Measurements from ENCODE around the gene GPS2. TPM values are rescaled to one million over a fixed set of nuclear protein-coding genes. Genes with fewer than 3 reads are reported as not detected.

GPS2 gene, protein sequence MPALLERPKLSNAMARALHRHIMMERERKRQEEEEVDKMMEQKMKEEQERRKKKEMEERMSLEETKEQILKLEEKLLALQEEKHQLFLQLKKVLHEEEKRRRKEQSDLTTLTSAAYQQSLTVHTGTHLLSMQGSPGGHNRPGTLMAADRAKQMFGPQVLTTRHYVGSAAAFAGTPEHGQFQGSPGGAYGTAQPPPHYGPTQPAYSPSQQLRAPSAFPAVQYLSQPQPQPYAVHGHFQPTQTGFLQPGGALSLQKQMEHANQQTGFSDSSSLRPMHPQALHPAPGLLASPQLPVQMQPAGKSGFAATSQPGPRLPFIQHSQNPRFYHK
- total RNA-seq (2022; extraction: Qiagen RNA extraction; ENCODE audit: low read depth), result 86.5 to 109 TPM (median 99.7 TPM) in 5 replicates

DNA sequence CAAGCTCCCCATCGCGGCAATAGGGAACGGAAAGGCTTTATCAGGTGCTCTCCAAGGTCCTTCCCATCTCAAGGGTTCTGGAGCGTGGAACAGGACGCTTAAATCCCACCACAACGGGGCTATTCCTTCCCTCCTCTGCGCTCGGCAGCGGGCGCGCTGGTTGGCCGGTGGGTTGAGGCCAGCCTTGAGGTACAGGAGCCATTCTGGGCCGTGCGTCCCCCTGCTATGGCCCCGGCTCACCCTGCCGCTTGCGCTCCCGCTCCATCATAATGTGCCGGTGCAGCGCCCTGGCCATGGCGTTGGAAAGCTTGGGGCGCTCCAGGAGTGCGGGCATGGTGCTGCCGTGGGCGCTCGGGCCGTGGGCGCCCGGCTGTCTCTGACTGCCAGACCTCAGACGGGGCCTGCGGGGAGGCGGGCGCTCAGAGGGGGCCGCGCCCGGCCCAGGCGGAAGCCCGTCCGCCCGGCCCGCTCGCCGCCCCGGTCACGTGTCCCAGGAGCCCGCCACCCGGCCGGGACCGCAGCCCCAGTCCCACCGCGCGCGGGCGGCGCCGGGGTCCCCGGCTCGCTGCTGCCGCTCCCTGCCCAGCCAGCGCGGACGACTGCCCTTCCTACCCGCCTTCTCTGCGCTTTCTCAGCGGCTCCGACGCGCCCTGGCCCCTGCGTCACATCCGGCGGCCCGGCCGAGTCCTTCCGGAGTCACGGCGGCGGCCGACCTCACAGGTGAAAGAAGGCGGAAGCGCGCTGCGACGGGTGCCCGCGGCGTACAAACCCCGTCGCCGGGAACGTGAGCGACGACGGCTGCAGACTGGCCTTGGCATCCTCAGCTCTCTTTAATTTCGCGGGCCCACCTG is at the start of gene GPS2:
GPS2 (minus strand) TSS at position 642 of the 851 bp plus-strand sequence; CDS start at position 334, 308 bp downstream.

DNA sequence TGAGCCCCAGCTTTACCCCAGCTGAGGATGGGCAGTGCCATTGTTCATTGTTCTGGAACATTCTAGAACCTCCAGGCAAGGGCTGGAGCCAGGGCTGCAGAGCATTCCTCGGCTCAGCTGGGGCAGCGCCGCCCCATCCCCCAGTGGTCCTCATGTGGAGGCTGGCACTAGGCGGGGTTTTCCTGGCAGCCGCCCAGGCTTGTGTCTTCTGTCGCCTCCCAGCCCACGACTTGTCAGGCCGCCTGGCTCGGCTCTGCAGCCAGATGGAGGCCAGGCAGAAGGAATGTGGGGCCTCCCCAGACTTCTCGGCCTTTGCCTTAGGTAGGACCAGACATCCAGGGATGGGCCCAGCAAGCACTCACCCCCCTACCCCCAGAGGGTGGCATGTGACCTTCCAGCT is 39.9 kb upstream of the GPS2 start, which contains the start of gene TMEM95:
TMEM95 (plus strand) TSS at position 104 of the 400 bp plus-strand sequence; CDS start at position 153, 49 bp downstream.

DNA sequence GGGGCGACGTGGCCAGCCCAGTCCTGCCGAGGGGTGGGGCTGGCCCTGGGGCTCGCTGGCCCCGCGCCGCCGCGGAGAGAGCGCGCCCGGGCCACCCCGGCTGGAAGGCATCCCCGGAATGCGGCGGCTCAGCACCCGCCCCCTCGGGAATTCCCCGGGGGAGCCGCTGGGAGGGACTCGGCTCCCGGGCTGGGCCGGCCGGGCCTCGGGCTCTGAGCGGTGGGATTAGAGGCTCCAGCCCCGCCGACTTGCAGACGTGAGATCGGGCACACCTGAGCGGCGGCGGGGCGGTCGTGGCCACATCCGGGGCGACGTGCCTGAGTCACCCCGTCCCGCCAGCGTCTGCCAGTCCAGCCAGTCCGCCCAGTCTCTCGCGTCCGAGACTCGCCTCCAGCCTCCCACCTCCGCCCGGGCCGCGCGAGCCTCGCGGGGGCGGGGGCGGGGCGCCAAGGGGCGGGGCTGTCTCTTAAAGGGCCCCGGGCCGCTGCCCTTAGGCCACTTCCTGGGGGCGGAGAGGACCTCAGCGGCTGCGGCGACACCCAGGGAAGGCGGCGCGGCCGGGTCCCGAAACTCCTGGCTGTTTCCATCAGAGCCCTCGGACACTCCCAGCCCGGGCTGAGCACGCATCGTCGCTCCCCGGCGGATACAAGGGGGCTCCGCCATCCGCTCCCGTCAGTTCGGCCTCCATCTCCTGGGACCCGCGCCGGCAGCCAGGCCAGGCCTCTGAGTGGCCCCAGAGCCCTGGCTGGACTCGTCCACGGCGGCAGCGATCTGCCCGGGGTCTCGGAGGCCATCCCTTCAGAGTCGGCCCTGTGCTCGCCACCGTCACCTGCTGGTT is 36.7 kb upstream of the GPS2 start, which contains the start of gene KCTD11:
KCTD11 (plus strand) TSS at position 498 of the 838 bp plus-strand sequence.

DNA sequence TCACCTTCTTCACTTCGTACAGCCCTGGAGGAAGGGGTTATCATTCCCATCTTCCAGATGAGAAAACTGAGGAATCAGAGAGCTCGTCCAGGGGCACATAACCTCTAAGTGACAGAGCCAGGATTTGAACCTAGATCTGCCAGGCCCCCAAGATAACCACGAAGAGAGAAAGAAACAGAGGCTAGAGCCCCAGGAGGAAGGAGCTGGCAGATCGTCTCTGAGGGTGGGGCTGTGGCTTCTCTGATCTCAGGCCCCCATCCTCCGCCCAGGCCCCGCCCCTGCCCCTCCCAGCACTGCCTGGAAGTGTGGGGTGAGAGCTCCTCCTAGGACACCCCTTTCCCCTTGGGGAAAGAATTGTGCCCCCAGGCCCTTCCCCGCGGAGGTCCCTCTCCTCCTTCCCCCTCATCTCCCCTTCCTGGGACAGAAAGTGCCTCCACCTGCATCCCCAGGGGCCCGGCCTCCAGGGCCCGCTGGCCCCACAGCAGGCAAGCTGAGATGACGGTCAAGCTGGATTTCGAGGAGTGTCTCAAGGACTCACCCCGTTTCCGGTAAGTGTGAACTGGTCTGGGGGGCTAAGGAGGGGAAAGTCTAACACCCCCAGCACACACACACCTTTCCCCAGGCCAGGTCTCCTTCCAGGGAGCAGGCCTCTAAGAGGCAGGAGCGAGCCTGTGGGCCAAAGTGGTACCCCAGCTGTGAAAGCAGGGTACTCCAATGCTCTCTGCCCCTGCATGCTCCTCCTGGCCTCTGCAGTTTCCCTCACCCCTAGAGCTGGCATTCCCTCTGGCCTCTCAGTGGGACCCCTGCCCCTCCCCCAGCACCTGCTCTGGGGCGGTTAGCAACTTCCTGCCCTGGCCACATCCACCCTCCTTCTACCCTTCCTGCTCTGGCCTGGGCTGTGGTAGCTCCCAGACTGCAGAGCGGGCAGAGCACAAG is 21.3 kb upstream of the GPS2 start, which contains the start of gene ACAP1:
ACAP1 (plus strand) TSS at position 290 of the 936 bp plus-strand sequence; CDS start at position 496, 206 bp downstream.

DNA sequence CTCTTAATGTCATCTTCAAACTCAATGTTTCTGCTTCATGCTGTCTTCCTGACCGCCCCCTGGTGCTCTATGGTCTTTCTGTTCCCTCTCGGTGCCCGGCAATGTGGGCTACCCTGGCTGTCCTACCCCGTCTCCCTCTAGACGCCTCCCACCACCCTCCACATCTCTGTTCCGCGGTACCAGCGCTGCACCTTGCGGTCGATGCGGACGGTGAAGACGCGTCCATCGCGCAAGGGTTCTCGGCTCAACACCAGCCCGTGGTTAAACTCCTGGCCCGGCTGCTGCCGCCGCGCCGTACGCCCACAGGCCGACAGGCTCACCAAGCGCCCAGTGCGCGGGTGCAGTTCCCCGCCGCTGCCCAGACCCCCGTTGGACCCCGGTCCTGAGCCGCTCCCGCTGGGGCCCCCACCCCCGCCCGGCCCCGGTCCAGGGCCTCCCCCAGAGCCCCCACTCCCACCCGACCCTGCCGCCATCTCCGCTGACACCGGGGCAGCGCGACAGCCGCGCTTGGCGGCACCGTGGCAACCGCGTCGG is 13.7 kb upstream of the GPS2 start, which contains the start of gene NEURL4:
NEURL4 (minus strand) TSS at position 496 of the 534 bp plus-strand sequence; CDS start at position 473, 23 bp downstream.

DNA sequence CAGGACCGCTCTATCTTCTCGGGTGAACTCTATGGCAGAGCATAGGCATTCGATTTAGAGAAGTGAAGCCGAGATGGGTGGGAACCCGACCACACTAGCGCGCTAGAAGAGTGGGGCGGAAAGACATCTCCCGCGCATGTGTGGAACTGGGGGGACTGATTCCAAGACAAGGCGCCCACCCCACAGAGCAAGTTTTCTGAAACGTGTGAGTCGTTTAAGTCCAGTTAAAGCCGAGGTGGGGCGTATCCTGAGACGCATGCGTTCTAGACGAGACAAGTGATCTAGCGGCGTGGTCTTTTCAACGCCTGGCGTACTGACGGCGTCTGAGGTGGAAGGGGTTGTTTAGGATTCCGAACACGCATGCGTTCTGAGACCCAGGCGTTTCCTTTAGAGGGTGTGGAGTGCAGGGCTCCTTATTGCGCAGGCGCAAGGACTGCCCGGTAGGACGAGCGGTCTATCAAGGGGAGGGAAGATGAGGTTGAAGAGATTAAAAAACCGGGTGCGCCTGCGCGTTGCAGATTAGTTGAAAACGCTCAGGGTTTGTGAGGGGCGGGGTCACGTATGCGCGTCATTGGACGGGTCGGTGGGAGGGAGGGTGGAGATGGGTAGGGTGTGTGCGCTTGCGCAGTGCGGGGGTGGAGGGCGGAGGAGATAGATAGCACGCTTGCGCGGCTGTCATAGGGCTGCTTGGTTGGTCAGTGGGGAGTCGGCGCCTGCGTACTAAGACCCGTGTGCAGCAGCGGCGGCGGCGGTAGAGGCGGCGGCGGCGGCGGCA is 8.1 kb downstream of the GPS2 start, which contains the start of gene EIF5A:
EIF5A (plus strand) TSS at position 718 of the 775 bp plus-strand sequence. CDS start 2,008 bp downstream, outside the sequence.

DNA sequence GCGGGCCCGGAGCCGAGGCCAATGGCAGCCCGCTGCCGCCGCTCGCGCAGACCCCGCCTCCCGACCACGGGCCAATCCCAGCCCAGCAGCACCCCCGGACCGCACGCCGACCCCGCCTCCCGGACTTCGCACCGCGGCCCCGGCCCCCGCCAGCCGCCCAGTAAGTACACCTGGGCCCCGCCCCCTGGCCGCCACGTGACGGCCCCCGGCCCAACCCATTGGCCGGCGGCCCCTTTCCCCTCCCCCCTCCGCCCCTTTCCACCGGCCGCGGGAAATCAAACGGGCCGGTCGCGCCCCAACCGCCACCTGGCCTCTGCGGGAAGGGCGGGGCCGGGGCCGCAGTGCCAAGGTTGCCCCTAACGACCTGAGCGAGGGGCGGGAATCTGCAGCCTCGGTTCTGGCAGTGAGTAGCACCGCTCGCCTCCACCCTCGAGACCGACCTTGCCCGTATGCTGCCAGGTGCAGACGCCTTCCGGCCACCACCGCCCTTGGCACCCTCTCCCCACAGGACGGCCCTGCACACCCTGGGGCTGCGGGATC is 20.5 kb downstream of the GPS2 start, which contains the start of gene YBX2:
YBX2 (minus strand) TSS at position 26 of the 540 bp plus-strand sequence. CDS start 139 bp downstream, outside the sequence.

DNA sequence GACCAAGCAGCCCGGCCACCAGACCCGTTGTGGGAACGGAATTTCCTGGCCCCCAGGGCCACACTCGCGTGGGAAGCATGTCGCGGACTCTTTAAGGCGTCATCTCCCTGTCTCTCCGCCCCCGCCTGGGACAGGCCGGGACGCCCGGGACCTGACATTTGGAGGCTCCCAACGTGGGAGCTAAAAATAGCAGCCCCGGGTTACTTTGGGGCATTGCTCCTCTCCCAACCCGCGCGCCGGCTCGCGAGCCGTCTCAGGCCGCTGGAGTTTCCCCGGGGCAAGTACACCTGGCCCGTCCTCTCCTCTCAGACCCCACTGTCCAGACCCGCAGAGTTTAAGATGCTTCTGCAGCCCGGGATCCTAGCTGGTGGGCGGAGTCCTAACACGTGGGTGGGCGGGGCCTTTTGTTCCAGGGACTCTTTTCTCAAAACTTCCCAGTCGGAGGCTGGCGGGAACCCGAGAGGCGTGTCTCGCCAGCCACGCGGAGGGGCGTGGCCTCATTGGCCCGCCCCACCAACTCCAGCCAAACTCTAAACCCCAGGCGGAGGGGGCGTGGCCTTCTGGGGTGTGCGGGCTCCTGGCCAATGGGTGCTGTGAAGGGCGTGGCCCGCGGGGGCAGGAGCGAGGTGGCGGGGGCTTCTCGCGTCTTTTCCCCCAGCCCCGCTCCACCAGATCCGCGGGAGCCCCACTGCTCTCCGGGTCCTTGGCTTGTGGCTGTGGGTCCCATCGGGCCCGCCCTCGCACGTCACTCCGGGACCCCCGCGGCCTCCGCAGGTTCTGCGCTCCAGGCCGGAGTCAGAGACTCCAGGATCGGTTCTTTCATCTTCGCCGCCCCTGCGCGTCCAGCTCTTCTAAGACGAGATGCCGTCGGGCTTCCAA is 33.8 kb downstream of the GPS2 start, which contains the start of gene SLC2A4:
SLC2A4 (plus strand) TSS at position 645 of the 879 bp plus-strand sequence; CDS start at position 862, 217 bp downstream.

Other genes starting within 250 kb of the GPS2 start
- gene CLEC10A, start 235.1 kb downstream of the GPS2 start, total RNA-seq (2022; extraction: Qiagen RNA extraction; ENCODE audit: low read depth), result not detected in 5 replicates
- gene ASGR2, start 200.5 kb downstream of the GPS2 start, total RNA-seq (2022; extraction: Qiagen RNA extraction; ENCODE audit: low read depth), result 0.36 TPM in 1 of 5 replicates, not detected in the others
- 1.0 to 1.5 TPM (median 1.3 TPM) in 5 replicates for gene ASGR1, start 136.0 kb downstream of the GPS2 start, total RNA-seq (2022; extraction: Qiagen RNA extraction; ENCODE audit: low read depth)
- 7.2 to 10.7 TPM (median 8.9 TPM) in 5 replicates for gene DLG4, start 95.5 kb downstream of the GPS2 start, total RNA-seq (2022; extraction: Qiagen RNA extraction; ENCODE audit: low read depth)
- 373 to 531 TPM (median 506 TPM) in 5 replicates for gene ACADVL, start 95.4 kb downstream of the GPS2 start, total RNA-seq (2022; extraction: Qiagen RNA extraction; ENCODE audit: low read depth)
- gene DVL2, start 80.8 kb downstream of the GPS2 start, total RNA-seq (2022; extraction: Qiagen RNA extraction; ENCODE audit: low read depth), result 26.1 to 39.5 TPM (median 37.0 TPM) in 5 replicates
- 82.3 to 110 TPM (median 92.2 TPM) in 5 replicates for gene PHF23, start 75.9 kb downstream of the GPS2 start, total RNA-seq (2022; extraction: Qiagen RNA extraction; ENCODE audit: low read depth)
- 678 to 759 TPM (median 700 TPM) in 5 replicates for gene GABARAP, start 72.9 kb downstream of the GPS2 start, total RNA-seq (2022; extraction: Qiagen RNA extraction; ENCODE audit: low read depth)
- gene CTDNEP1, start 63.6 kb downstream of the GPS2 start, total RNA-seq (2022; extraction: Qiagen RNA extraction; ENCODE audit: low read depth), result 210 to 241 TPM (median 229 TPM) in 5 replicates
- 110 to 138 TPM (median 124 TPM) in 5 replicates for gene ELP5, start 63.1 kb downstream of the GPS2 start, total RNA-seq (2022; extraction: Qiagen RNA extraction; ENCODE audit: low read depth)
- 0.57 to 1.5 TPM (median 0.71 TPM) in 5 replicates for gene CLDN7, start 52.9 kb downstream of the GPS2 start, total RNA-seq (2022; extraction: Qiagen RNA extraction; ENCODE audit: low read depth)
- 0.07 to 0.29 TPM (median 0.17 TPM) in 5 replicates for gene SLC2A4, start 33.6 kb downstream of the GPS2 start, total RNA-seq (2022; extraction: Qiagen RNA extraction; ENCODE audit: low read depth)
- 0.32 to 0.80 TPM (median 0.41 TPM) in 5 replicates for gene YBX2, start 20.7 kb downstream of the GPS2 start, total RNA-seq (2022; extraction: Qiagen RNA extraction; ENCODE audit: low read depth)
- gene EIF5A, start 7.7 kb downstream of the GPS2 start, total RNA-seq (2022; extraction: Qiagen RNA extraction; ENCODE audit: low read depth), result 1,703 to 1,867 TPM (median 1,727 TPM) in 5 replicates
- gene NEURL4, start 14.0 kb upstream of the GPS2 start, total RNA-seq (2022; extraction: Qiagen RNA extraction; ENCODE audit: low read depth), result 21.8 to 31.5 TPM (median 27.2 TPM) in 5 replicates
- gene ACAP1, start 21.2 kb upstream of the GPS2 start, total RNA-seq (2022; extraction: Qiagen RNA extraction; ENCODE audit: low read depth), result 0.74 to 8.9 TPM (median 4.6 TPM) in 5 replicates
- 10.7 to 15.4 TPM (median 12.9 TPM) in 5 replicates for gene KCTD11, start 36.8 kb upstream of the GPS2 start, total RNA-seq (2022; extraction: Qiagen RNA extraction; ENCODE audit: low read depth)
- not detected in 5 replicates for gene TMEM95, start 39.8 kb upstream of the GPS2 start, total RNA-seq (2022; extraction: Qiagen RNA extraction; ENCODE audit: low read depth)
- 1.5 to 2.1 TPM (median 1.9 TPM) in 5 replicates for gene TNK1, start 65.7 kb upstream of the GPS2 start, total RNA-seq (2022; extraction: Qiagen RNA extraction; ENCODE audit: low read depth)
- gene PLSCR3, start 79.2 kb upstream of the GPS2 start, total RNA-seq (2022; extraction: Qiagen RNA extraction; ENCODE audit: low read depth), result 35.0 to 47.4 TPM (median 36.8 TPM) in 5 replicates
- 183 to 235 TPM (median 214 TPM) in 5 replicates for gene TMEM256, start 88.7 kb upstream of the GPS2 start, total RNA-seq (2022; extraction: Qiagen RNA extraction; ENCODE audit: low read depth)
- gene NLGN2, start 92.5 kb upstream of the GPS2 start, total RNA-seq (2022; extraction: Qiagen RNA extraction; ENCODE audit: low read depth), result 13.0 to 21.8 TPM (median 16.6 TPM) in 5 replicates
- not detected in 5 replicates for gene SPEM1, start 105.0 kb upstream of the GPS2 start, total RNA-seq (2022; extraction: Qiagen RNA extraction; ENCODE audit: low read depth)
- 0.08 TPM in 1 of 5 replicates, not detected in the others for gene SPEM2, start 110.3 kb upstream of the GPS2 start, total RNA-seq (2022; extraction: Qiagen RNA extraction; ENCODE audit: low read depth)
- not detected in 5 replicates for gene SPEM3, start 113.5 kb upstream of the GPS2 start, total RNA-seq (2022; extraction: Qiagen RNA extraction; ENCODE audit: low read depth)
- 8.7 to 15.2 TPM (median 12.6 TPM) in 5 replicates for gene TMEM102, start 120.1 kb upstream of the GPS2 start, total RNA-seq (2022; extraction: Qiagen RNA extraction; ENCODE audit: low read depth)
- 0.74 to 1.4 TPM (median 1.2 TPM) in 5 replicates for gene FGF11, start 124.2 kb upstream of the GPS2 start, total RNA-seq (2022; extraction: Qiagen RNA extraction; ENCODE audit: low read depth)
- 5.7 to 8.0 TPM (median 7.2 TPM) in 5 replicates for gene CHRNB1, start 129.7 kb upstream of the GPS2 start, total RNA-seq (2022; extraction: Qiagen RNA extraction; ENCODE audit: low read depth)
- 17.8 to 24.3 TPM (median 22.7 TPM) in 5 replicates for gene ZBTB4, start 164.3 kb upstream of the GPS2 start, total RNA-seq (2022; extraction: Qiagen RNA extraction; ENCODE audit: low read depth)
- not detected in 5 replicates for gene SLC35G6, start 166.1 kb upstream of the GPS2 start, total RNA-seq (2022; extraction: Qiagen RNA extraction; ENCODE audit: low read depth)
- 62.1 to 84.5 TPM (median 77.7 TPM) in 5 replicates for gene POLR2A, start 169.0 kb upstream of the GPS2 start, total RNA-seq (2022; extraction: Qiagen RNA extraction; ENCODE audit: low read depth)
- 8.8 to 13.0 TPM (median 10.7 TPM) in 5 replicates for gene TNFSF12, start 233.7 kb upstream of the GPS2 start, total RNA-seq (2022; extraction: Qiagen RNA extraction; ENCODE audit: low read depth)
- 0.72 to 1.5 TPM (median 1.1 TPM) in 5 replicates for gene TNFSF13, start 243.4 kb upstream of the GPS2 start, total RNA-seq (2022; extraction: Qiagen RNA extraction; ENCODE audit: low read depth)
- 93.8 to 107 TPM (median 95.9 TPM) in 5 replicates for gene SENP3, start 246.6 kb upstream of the GPS2 start, total RNA-seq (2022; extraction: Qiagen RNA extraction; ENCODE audit: low read depth)